HG03442 (cell line): ENCODE measurements around the gene MRPS10.

ENCODE experiments used
- ATAC-seq: cut with Tn5 transposase; IDR thresholded peaks from one replicate; pipeline ENCODE4 v1.9.1; 2021; ENCODE audit warnings: mild to moderate bottlenecking, moderate library complexity; ENCODE audit not compliant: unreplicated experiment

Gene MRPS10

GRCh38 chr6:42217519-42218367, at the start of gene MRPS10:
Gene MRPS10, minus strand, starts transcription at chr6:42217861. Its CDS starts 12 bp downstream, at chr6:42217849.
- ATAC-seq = peak; percentile 96

- no peak for ATAC-seq
Observed at GRCh38 chr6:42266538-42266937, 48.9 kb upstream of the MRPS10 start.

DNA sequence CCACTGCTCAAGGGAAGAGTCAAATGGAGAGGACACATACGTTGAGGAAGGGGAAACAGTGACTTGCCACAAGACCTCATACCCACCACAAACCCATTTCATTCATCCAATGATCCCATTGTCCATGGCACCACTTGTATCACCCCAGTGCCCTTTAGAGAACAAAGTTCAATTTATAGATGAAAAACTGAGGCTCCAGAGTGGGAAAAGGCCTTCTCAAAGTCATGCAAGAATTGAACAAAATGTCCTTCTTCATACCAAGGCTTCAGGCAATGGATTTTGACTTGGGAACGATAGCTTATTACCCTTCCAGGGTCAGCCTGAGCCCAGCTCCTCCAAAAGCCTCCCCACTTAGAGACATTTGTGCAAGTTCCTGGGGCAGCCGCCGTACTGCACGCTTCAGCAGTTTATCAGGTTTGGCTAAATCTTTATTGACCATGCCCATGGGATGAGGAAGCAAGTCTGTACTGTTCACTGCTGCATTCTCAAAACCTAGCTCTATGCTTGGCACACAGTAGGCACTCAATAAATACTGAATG, 47.3 kb upstream of the MRPS10 start:
- no peak for ATAC-seq

GRCh38 chr6:42264162-42264851, 46.6 kb upstream of the MRPS10 start:
- ATAC-seq = no peak

DNA sequence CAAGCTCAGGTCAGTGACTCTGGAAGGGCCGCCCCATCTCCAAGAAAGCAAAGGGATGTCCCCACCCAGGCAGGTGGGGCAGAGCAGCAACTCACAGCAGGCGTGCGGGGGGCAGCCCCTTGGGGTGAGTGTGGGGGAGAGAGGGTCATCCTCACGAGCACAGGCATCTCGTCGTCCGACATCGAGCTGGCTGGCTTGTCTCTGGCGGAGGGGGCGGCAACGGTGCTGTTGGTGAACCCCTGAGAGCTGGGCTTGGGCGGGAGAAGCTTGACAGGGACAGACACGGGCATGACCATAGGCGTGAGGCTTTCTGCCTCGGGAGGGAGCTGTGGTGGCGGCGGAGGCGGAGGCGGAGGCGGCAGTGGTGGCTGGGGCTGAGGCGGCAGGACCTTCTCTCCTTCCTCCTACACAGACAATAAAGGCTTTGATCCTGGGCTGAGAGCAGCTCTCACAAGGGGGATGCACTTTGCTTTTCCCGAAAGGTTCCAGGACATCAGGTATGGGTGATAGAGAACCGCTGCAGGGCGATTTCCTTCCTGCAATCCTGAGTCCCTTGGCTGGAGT, 45.6 kb upstream of the MRPS10 start:
- ATAC-seq = no peak

DNA sequence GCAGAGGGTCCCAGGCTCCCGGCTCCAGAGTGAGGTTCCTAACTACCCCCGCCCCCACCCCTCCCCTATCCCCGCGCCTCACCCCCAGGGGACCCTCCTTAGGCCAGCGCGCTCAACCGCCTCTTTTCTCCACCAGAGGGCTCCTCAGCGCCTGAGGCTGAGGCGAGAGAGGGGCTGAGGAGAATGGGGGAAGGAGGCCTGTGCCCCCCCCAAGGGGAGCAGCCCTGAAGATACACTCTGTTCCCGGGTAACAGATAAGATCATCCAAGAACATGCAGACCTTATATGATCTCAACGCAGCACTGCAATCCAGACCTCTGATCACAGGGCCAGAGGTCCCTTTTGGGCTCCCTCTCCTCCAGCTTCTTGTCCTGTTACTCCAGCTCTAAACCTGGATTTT, 43.3 kb upstream of the MRPS10 start:
- no peak for ATAC-seq

DNA sequence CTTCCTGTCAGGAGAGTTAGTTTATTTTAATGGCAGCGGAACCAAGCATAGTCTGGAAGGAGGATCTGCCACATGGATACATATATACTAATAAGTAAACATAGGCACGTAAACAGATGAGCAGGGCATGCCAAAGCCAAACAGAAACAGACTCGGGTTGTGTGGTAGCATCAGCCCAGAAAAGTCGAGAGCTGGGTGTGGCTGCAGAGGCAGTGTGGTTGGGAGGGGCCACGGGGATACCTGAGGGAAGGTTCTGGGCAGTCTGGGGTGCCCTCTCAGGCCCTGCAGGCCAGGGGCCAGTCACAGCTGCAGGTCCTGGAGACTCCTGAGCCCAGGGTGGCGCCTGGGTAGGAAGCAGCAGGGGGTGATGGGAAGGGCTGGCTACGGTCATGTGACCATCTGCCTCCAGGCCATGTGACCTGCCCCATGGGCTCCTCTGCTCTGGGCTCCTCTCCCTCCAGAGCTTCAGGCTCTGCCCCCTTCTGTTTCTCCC, 42.8 kb upstream of the MRPS10 start:
- ATAC-seq = no peak

DNA sequence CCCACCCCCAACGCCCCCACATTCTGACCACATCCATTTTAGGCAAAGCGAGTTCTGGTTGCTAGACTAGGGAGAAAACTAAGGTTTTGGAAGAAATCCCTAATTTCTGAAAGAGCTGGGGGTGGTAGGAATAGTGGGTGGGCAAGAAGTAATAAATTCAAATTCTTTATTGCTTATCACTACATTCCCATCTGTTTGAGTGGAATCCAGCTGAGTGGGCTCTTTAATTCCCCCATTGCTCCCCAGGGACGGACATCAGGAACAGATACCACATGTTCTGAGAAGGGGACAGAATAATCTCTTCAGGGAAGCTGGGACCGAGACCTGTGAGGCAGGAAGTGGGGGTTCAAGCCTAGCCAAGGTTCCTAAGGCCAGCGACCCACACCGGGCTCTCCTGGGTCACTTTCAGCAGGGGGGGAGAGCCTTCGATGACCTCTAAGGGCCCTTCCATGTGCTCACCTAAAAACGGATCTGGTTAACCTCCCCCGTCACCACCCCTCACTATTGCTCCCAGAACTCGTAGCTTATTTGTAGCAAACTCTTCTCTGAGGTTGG, 42.3 kb upstream of the MRPS10 start:
- ATAC-seq = no peak

- ATAC-seq = no peak
Observed at GRCh38 chr6:42259286-42259685, 41.6 kb upstream of the MRPS10 start.

DNA sequence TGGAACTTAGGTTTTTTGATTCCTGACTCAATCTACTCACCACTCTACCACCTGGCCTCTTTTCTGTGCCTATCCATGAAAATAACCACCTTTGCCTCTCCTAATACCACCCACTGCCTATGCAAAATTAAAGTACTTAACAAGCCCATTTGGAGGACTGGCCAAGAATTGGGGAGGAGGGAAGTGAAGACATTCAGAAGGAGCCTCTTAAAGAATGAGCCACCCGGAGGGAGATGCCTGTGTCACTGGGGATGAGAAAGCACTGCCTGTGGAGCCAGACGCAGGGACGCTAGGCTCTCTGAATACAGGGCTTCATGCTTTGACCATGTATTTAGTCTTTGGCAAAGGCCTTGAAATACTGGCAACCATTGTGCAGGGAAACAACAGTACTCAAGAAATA, 40.0 kb upstream of the MRPS10 start:
- ATAC-seq = no peak

GRCh38 chr6:42257063-42257462, 39.4 kb upstream of the MRPS10 start:
- no peak for ATAC-seq

DNA sequence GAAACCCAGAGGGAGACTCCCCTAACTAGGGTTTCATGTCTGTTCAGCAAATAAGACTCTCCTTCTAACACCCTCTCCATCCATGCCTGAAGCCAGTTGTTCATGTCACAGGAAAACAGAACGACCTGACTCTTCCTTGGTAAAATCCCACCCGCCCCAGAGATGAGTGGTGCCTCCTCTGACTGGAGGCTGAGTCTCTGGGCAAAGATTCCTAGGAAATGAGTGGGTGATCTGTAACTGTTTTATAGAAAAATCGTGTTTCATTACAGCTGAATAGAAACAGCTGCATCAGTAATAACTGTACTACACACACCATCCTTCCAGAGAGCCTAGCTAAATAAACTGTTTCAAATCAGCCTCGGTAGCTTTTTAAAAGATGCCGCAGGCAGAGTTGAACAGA, 37.4 kb upstream of the MRPS10 start:
- no peak for ATAC-seq

DNA sequence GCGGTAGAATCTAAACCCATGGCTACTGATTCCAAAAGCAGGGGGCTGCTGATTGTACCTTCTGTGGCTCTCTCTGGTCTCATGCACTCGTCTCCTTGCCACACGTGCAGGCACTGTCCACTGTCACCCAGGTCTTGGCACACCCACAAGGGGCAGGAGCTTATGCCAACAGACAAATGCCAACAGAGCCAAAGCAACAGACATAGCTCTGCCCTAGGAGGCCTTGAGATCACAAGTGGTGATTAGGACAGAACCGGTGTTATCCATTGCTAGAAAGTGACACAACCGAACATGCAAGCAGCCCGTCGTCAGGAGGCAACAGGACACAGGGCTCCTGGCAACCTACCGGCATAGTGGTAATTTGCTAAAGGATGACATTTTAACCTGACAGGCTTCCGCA, 36.8 kb upstream of the MRPS10 start:
- no peak for ATAC-seq

GRCh38 chr6:42251911-42252637, 34.4 kb upstream of the MRPS10 start:
- ATAC-seq = no peak

DNA sequence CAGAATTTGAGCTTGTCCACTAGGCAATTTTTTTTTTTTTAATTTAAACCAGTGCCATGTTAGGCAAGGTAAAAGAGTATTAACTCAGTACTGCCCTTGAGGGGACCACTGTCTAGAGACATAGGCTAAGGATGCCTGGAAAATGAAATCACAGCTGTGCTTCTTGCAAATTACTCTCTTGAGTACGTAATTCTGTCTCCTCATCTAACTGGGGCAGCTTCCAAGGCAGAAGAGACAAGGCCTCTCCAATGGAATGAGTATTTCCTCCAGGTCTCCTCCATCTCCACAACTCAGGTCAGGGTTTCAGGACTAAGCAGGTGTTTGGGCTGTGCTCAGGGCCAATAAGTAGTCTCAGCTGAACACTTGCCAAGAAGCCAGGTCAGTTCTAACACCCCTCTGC, 33.8 kb upstream of the MRPS10 start:
- no peak for ATAC-seq

DNA sequence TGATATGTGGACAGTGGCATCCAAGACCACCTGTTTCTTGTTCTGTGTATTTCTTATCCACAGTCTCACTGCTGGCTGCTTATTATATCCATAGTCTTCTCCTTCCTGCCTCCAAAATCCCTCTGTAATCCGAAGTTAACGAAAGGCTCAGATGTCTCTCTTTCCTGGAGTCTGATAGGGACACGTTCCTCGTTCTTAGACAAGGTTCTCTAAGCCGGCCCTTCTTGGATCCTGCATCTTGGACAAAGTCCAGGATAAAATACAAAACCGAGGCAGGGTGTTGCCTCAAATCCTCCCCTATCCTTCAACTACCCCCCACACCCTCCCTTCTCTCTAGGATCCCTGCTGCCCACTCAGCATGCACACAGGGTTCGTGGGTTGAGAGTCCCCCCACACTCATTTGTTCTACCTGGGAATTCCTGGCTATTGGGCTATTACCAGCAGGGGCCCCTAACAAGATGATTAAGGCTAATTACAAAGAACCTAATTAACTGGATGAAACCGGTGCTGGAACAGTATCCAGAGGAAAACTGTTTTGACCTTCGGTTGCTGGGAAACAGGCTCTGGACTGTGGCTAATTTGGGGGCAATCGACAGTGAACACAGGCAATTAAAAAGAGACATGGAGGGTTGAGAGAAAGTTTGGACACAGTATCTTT, 32.7 kb upstream of the MRPS10 start:
- ATAC-seq = no peak

- ATAC-seq = no peak
Observed at GRCh38 chr6:42249279-42249678, 31.6 kb upstream of the MRPS10 start.

DNA sequence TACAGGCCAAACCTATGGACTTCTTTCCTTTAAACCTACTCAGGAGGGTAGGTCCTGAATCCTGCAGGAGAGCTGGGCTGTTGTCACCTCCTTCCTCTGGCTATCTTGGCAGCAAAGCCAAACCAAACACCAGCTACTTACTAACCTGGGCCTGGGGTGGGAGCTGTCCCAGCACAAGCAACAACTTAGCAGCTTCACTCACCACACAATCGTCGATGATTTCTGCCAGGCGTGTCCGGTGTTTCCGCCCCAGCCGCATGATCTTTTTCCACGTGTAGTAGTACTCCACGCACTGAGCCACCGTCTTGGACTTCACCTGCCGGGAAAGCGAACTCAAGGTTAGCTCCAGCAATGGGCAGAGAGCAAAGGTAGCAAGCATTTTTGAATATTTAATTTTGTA, 25.4 kb upstream of the MRPS10 start:
- no peak for ATAC-seq

GRCh38 chr6:42241915-42242314, 24.3 kb upstream of the MRPS10 start:
- no peak for ATAC-seq

- ATAC-seq = no peak
Observed at GRCh38 chr6:42239736-42240375, 22.2 kb upstream of the MRPS10 start.
